Measurements from ENCODE around the gene CARF. TPM values are rescaled to one million over a fixed set of nuclear protein-coding genes. Genes with fewer than 3 reads are reported as not detected.

Gene CARF
- total and polyA plus RNA-seq, 2 of the 13 experiments (the other 11 are each of a cell fraction or from before 2014, with no cell fraction given), result 3.0 to 5.4 TPM

DNA sequence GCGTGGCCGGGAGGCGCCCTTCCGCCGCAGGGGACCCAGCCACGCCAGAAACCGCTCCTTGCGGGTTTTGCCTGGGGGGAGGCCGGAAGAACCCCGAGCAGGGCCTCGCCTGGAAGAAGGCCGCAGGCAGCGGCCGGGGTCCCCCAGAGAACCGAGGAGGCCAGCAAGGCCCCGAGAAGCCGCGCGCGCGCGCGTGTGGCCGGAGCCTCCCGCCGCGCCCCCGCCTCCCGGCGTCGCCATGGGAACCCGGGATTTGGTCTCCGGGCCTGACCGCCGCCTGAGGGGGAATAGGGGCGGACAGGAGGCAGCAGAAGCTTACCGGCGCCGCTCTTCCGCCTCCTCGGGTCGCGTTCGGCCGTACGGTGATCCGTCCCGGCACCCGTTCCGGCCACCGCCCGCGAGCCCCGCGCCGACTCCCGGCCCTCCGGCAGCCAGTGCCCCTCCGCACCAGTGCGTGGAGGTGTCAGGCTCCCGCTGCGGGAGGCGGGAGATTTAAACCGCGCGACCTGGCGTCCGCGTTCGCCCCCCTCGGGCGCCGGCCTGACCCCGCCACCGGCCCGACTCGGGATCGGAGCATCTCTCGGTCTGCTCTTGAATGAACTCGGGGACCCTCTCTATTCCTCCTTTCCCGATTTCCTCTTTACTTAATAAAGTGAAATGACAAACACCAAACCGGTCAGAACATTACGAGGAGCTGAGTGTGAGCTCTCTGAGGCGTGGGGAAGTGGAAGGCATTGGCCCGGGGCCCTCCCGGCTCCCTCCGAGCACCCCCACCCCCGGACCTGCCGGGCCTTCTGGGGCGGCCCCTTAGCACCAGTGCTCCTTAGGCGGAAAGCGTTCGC lies 40.6 kb upstream of the CARF start, which contains the start of gene ICA1L (continued):
- TF ChIP-seq, protein P1, sequence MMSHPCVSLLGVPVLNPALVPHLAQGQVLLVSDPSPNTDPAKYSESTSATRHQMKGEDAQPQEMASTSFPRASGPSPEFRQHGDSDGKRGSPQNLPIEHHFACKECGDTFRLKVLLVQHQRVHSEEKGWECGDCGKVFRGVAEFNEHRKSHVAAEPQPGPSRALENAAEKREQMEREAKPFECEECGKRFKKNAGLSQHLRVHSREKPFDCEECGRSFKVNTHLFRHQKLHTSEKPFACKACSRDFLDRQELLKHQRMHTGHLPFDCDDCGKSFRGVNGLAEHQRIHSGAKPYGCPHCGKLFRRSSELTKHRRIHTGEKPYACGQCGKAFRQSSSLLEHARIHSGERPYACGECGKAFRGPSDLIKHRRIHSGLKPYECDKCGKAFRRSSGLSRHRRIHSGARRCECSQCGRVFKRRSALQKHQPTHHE (CRISPR knock-in tag; IDR thresholded peaks at IDR 0.05; ENCODE audit: borderline replicate concordance), result no peak; the same call in 1 of the 2 replicates
- TF ChIP-seq ZHX1 (CRISPR knock-in tag; IDR thresholded peaks at IDR 0.05; ENCODE audit: low read depth), result no peak
- TF ChIP-seq ZBTB21 (CRISPR knock-in tag; IDR thresholded peaks at IDR 0.05), result no peak
- no peak for TF ChIP-seq LBX2 (CRISPR knock-in tag; IDR thresholded peaks at IDR 0.05; ENCODE audit: borderline replicate concordance)
- TF ChIP-seq TBX2 (CRISPR knock-in tag; IDR thresholded peaks at IDR 0.05; ENCODE audit: borderline replicate concordance), result peak; percentile 71; the same call in 1 of the 2 replicates
- TF ChIP-seq SP1 (IDR thresholded peaks at IDR 0.05), result no peak
- TF ChIP-seq SP1 (CRISPR knock-in tag; IDR thresholded peaks at IDR 0.05), result no peak
- TF ChIP-seq SP5 (CRISPR knock-in tag; IDR thresholded peaks at IDR 0.05; ENCODE audit: borderline replicate concordance, low read depth), result no peak
- no peak for TF ChIP-seq SNAPC4 (CRISPR knock-in tag; IDR thresholded peaks at IDR 0.05)
- no peak for TF ChIP-seq SCMH1 (CRISPR knock-in tag; IDR thresholded peaks at IDR 0.05; ENCODE audit: borderline replicate concordance)
- TF ChIP-seq, protein P2, sequence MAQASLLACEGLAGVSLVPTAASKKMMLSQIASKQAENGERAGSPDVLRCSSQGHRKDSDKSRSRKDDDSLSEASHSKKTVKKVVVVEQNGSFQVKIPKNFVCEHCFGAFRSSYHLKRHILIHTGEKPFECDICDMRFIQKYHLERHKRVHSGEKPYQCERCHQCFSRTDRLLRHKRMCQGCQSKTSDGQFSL (CRISPR knock-in tag; IDR thresholded peaks at IDR 0.05), result peak; percentile 59
- TF ChIP-seq ZNF205 (CRISPR knock-in tag; IDR thresholded peaks at IDR 0.05), result no peak
- TF ChIP-seq CBX5 (CRISPR knock-in tag; IDR thresholded peaks at IDR 0.05; ENCODE audit: borderline replicate concordance), result no peak
- TF ChIP-seq RFXANK (CRISPR knock-in tag; IDR thresholded peaks at IDR 0.05), result no peak
- no peak for TF ChIP-seq ATAD3A (CRISPR knock-in tag; IDR thresholded peaks at IDR 0.05)

All from HepG2 (cell line).